HG02885 (cell line): ENCODE results near the gene TIMP2.
"Not testable (repeated sequence)": the region's sequence is repeated elsewhere in the genome, so short reads cannot be mapped to it uniquely, and the experiment has no call there.

Source experiments
- ATAC-seq: cut with Tn5 transposase; IDR thresholded peaks from one replicate; pipeline ENCODE4 v1.9.1; 2021; ENCODE audit warnings: mild to moderate bottlenecking; ENCODE audit not compliant: unreplicated experiment, poor library complexity

The TIMP2 gene

DNA sequence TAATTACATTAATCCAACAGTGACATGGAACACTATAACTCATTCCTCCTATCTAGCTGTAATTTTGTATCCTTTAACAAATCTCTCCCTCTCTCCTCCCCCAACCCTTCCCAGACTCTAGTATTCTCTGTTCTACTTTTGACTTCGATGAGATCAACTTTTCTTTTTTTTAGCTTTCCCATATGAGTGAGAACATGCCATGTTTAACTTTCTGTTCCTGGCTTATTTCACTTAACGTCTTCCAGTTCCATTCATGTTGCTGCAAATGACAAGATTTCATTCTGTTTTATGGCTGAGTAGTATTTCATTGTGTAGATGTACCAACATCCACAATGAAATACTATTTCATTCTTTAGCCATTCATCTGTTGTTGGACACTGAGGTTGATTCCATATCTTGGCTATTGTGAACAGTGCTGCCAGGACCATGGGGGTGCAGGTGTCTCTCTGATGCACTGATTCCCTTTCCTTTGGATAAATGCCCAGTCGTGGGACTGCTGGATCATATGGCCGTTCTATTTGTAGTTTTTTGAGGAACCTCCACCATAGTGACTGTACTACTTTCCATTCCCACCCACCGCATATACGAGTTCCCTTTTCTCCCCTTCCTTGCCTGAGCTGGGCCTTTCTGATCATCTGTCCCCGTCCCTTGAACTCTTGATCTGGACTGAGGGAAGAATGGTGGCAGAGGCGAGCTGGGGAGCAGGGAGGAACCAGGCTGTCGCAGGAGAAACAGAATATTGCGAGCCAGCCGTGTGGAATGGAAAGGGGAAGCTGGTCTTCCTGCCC is 14.5 kb downstream of the TIMP2 start:
- no peak for ATAC-seq

DNA sequence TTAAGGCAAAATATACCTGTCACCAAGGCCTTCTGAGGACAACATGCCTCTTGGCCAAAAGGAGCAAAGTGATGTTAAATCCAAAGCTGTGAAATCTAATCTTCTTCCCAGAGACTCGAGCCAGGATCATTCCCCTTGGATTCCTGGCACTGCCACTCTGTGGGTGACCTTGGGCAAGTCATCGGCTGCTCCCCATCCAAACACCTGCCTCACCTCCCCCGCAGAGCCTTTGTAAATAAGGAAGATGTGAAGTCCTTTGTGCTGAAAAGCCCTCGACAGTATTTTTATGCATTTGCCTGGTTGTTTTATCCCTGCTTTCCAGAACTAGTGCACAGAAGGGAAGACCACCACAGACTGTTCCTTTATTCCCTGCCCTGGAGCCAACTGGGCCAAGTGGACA is 16.8 kb downstream of the TIMP2 start:
- no peak for ATAC-seq

GRCh38 chr17:78905541-78905940 is 19.6 kb downstream of the TIMP2 start:
- ATAC-seq: no peak

DNA sequence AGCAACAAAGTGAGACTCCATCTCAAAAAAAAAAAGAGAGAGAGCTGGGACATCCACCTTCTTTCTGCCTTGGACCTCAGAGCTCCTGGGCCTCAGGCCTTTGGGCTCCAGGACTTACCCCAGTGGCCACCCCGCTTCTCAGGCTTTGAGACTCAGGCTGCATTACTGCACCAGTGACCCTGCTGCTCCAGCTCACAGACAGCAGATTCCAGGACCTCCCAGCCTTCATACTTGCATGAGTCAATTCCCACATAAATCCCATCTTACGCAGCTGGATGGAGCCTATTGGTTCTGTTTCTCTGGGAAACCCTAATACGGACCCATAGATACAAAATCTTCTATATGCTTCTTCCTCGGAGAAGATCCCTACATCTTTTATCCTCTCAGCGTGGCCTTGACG is 20.1 kb downstream of the TIMP2 start:
- no peak for ATAC-seq

GRCh38 chr17:78904371-78904770 is 20.8 kb downstream of the TIMP2 start:
- ATAC-seq: no peak

DNA sequence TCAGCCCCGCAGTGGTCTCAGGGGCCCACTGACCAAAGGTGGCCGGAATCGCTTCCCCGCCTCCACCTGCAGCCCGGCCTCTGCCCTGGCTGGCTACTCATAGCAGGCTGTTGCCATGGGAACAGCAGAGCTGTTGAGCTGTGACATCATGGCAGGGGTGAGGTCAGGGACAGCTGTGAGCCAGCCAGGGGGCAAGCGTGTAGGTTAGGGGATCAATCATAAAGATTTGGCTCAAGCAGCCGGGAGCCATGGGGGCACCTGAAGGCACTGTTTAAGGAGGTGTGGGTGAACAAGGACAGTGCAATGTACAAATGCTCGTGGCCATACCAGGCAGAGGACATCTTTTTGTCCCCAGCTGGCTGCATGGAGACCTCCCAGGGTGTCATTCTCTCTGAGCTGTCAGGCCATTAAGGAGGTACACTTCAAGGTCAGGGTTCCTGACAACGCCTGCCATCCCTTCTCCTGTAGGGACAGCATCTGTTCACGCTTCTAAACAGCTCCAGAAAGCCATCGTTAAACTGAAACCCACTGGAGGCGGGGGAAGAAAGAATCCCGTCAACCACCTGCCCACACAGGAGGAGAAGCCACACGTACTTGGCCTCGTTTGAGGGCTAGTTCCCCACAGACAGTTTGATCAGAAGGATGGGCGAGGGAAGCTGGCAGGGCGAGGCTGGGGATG is 21.9 kb downstream of the TIMP2 start, which contains the start of gene CEP295NL:
CEP295NL (minus strand) TSS at position 101 of the 679 bp plus-strand sequence. CDS start 1,373 bp downstream, outside the sequence.
- ATAC-seq: no peak

DNA sequence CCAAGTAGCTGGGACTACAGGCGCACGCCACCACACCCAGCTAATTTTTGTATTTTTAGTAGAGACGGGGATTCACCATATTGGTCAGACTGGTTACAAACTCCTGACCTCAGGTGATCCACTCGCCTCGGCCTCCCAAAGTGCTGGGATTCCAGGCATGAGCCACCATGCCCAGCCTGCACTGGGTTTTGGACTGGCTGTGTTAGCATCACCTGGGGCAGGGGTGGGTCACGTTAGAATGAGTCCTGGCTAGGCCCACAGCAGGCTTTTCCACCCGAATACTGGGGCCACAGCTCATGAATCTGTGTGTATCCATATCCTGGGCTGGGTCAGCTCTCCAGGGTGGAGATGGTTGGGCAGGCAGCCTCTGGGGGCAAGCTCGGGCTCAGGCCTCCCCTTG is 23.0 kb downstream of the TIMP2 start:
- ATAC-seq: not testable (repeated sequence)

DNA sequence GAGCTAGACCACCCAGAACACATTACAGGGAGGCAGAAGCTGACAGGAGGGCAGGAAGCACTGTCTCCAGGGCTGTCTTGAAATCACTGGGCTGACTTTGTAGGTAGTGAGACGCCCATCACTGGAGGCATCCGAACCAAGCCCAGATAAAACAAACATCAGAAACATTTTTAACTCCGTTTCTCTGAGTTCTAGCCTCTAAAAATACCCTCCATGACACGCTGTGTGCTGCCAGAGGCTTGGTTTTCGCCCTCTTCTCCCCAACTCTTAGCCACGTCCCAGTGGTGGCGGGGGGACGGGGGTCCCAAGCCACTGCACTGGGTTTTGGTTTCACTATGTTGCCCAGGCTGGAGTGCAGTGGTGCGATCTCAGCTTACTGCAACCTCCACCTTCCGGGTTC is 23.4 kb downstream of the TIMP2 start:
- ATAC-seq: no peak

DNA sequence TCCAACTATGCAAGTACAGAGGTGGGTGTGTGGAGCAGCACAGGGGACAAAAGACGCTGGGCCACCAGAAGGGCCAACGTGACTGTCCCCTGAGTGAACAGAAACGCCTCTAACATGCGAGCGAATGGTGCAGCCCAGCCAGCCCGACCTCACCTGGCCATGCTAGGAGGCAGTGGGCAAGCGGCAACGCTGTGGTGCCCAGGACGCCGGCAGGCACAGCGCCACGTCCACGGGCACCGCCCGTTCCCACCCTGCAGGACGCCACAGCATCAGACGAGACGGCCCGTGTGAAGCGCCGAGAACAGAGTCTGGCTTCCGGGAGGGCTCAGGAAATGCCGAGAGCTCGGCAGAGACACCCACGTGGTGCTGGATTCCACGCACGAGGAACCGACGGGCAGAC is 24.4 kb downstream of the TIMP2 start:
- ATAC-seq: no peak

GRCh38 chr17:78899361-78900260 is 25.6 kb downstream of the TIMP2 start:
- ATAC-seq: no peak

DNA sequence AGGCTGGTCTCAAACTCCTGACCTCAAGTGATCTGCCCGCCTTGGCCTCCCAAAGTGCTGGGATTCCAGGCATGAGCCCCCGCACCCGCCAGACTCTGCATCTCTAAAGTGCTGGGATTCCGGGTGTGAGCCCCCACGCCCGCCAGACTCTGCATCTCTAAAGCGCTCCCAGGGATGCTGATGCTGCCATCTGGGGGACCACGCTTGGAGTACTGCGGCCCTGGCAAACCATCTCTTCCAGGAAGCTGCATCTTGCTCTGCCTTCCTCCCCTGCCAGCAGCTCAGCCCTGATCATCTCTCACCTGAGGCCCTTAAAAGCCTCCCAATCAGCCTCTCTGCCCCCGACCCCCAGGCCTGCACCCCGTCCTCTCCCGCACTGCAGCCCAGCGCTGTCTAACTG is 26.2 kb downstream of the TIMP2 start:
- ATAC-seq: no peak

DNA sequence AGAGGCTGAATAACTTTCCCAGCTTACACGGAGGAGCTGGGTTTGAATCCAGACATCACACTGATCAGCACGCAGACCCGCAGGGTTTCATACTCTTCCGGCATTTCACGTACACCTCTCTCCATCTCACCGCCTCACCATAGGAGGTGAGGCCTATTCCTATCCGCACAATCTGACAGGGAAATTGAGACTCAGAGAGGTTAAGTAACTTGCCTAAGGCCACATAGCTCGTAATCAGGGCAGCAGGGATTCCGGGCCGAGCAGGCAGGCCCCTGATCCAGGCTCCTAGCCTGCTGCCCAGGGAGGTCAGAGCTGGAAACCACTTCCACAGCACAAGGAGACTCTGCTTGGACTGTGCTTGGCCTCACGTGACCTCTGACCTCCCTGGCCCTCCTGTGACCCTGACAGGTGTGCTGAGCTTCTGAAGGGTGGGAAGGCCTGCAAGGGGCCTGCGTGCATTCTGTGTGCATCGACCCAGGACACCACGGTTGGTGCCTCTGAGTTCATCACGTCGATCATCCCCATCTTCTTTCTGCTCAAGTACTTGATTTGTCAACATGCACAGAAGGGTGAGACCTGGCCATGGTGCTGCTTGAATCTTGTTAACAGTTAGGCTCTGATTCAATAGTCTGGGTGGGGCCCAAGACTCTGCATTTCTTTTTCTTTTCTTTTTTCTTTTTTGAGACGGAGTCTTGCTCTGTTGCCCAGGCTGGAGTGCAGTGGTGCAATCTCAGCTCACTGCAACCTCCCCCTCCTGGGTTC is 26.9 kb downstream of the TIMP2 start:
- ATAC-seq: no peak

DNA sequence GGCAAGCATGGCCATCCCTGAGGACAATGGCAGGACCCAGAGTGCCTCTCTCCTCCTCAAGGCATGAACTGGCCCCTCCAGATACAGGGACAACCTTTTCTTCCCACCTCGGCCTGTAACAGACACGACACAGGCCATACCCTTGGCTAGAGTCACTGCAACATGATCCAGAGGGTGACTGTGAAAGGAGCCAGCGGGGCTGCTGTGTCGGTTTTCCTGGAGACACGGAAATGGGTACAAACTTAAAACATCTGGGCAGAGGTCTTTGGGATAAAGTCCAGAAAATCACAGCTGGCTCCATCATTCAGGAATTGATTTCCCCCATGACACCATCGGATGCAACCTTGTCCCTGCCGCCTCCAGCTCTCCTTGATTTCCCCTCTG is 27.5 kb downstream of the TIMP2 start:
- ATAC-seq: no peak

- ATAC-seq: no peak
These were observed 28.1 kb downstream of the TIMP2 start for GRCh38 chr17:78896834-78897663.

DNA sequence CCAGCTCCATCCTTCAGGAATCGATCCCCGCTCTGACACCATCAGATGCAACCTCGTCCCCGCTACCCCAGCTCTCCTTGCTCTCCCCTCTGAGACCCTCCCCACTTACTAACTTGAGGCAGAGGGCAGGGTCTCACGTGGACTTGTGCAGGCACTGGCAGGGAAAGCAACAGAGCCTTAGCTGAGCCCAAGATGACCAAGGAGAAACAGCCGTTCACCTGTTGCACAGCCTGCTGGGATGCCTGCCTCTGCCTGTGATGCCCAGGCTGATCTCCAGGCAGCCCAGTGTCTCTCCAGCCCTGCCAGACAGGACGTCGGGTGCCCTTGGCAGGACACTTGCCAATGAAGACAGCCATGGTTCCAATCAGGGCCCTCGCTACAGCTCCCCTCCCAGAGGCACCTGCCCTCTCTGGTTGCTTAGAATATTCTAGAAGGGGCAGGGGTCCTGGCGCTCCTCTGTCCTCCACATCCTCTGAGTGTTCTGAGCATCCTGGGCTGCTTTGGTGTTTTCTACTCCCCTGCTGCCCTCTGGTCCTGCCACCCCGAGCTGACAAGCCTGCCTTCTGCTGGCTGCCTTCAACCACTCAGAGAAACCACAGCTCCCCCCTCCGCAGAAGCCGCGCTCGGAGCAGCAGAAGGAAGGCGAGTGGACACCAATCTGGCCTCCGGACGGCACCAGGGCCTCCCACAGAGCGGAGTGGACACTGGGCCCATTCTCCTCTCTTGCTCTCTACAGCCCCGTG is 28.9 kb downstream of the TIMP2 start:
- ATAC-seq: no peak

- no peak for ATAC-seq
These were observed 29.9 kb downstream of the TIMP2 start for GRCh38 chr17:78895322-78895721.

GRCh38 chr17:78893684-78894083 is 31.5 kb downstream of the TIMP2 start:
- no peak for ATAC-seq

GRCh38 chr17:78892936-78893379 is 32.2 kb downstream of the TIMP2 start:
- ATAC-seq: no peak

- ATAC-seq: no peak
These were observed 32.7 kb downstream of the TIMP2 start for GRCh38 chr17:78892520-78892919.
